Measurements from ENCODE around the gene LRBA. TPM values are rescaled to one million over a fixed set of nuclear protein-coding genes. Genes with fewer than 3 reads are reported as not detected.
"Not testable (repeated sequence)": the region's sequence is repeated elsewhere in the genome, so short reads cannot be mapped to it uniquely, and the experiment has no call there.

The LRBA gene
- total RNA-seq, 2 experiments from 2014 or later: 53.7 to 54.6 TPM

- H3K4me1 Mint-ChIP-seq (ENCODE audit: low read depth); H3K27me3 Mint-ChIP-seq (ENCODE audit: low read depth); intact Hi-C loops (cut with micrococcal nuclease); DNase-seq; H3K4me3 Mint-ChIP-seq; CTCF ChIA-PET; H3K9me3 Mint-ChIP-seq; H3K27ac Mint-ChIP-seq: not testable (repeated sequence)
- peaks cover 11% of the 10 kb centered on the region for H3K36me3 Mint-ChIP-seq (ENCODE audit: low read depth)
These were observed 356.8 kb downstream of the LRBA start for GRCh38 chr4:150658258-150658657.

- Mint-ChIP-seq H3K9me3 (peaks cover 6% of the 10 kb centered on the region), H3K4me1 (ENCODE audit: low read depth) (no peaks in the 10 kb centered on the region), H3K36me3 (ENCODE audit: low read depth) (peaks cover 7% of the 10 kb centered on the region), H3K27me3 (ENCODE audit: low read depth) (no peaks in the 10 kb centered on the region), H3K4me3 (no peak overlapping the region), H3K27ac (no peak overlapping the region)
- DNase-seq: no peak
- CTCF ChIA-PET: interaction anchor here (0.6 to 0.7 kb wide), 2 partner anchors 20 to 479 kb away, joined by 3 to 4 read pairs; no protein-coding TSS in a partner anchor
- intact Hi-C loops (cut with micrococcal nuclease): no loop called here
These were observed 358.2 kb downstream of the LRBA start for GRCh38 chr4:150656891-150657290.

GRCh38 chr4:150650751-150651150 lies 364.3 kb downstream of the LRBA start:
- H3K36me3 Mint-ChIP-seq (ENCODE audit: low read depth): peaks cover 2% of the 10 kb centered on the region
- H3K4me1 Mint-ChIP-seq (ENCODE audit: low read depth): no peaks in the 10 kb centered on the region
- intact Hi-C loops (cut with micrococcal nuclease): no loop called here
- H3K27me3 Mint-ChIP-seq (ENCODE audit: low read depth): no peaks in the 10 kb centered on the region
- no peak overlapping the region for H3K27ac Mint-ChIP-seq
- H3K9me3 Mint-ChIP-seq: no peaks in the 10 kb centered on the region
- CTCF ChIA-PET: no interaction called here
- no peak for DNase-seq
- no peak overlapping the region for H3K4me3 Mint-ChIP-seq

- CTCF ChIA-PET: no interaction called here
- DNase-seq: no peak
- Mint-ChIP-seq H3K27ac (no peak overlapping the region), H3K9me3 (no peaks in the 10 kb centered on the region), H3K4me1 (ENCODE audit: low read depth) (no peaks in the 10 kb centered on the region), H3K4me3 (no peak overlapping the region), H3K27me3 (ENCODE audit: low read depth) (no peaks in the 10 kb centered on the region), H3K36me3 (ENCODE audit: low read depth) (peaks cover 2% of the 10 kb centered on the region)
- intact Hi-C loops (cut with micrococcal nuclease): no loop called here
These were observed 367.0 kb downstream of the LRBA start for GRCh38 chr4:150648123-150648522.

GRCh38 chr4:150647008-150647407 lies 368.1 kb downstream of the LRBA start:
- H3K36me3 Mint-ChIP-seq (ENCODE audit: low read depth): peaks cover 2% of the 10 kb centered on the region
- CTCF ChIA-PET: no interaction called here
- DNase-seq: no peak
- no peaks in the 10 kb centered on the region for H3K27me3 Mint-ChIP-seq (ENCODE audit: low read depth)
- no peak overlapping the region for H3K4me3 Mint-ChIP-seq
- H3K27ac Mint-ChIP-seq: no peak overlapping the region
- no peaks in the 10 kb centered on the region for H3K9me3 Mint-ChIP-seq
- no peaks in the 10 kb centered on the region for H3K4me1 Mint-ChIP-seq (ENCODE audit: low read depth)
- intact Hi-C loops (cut with micrococcal nuclease): no loop called here

GRCh38 chr4:150641612-150642011 lies 373.5 kb downstream of the LRBA start:
- CTCF ChIA-PET: no interaction called here
- peaks cover 6% of the 10 kb centered on the region for H3K36me3 Mint-ChIP-seq (ENCODE audit: low read depth)
- peaks cover 1% of the 10 kb centered on the region for H3K9me3 Mint-ChIP-seq
- no peaks in the 10 kb centered on the region for H3K27me3 Mint-ChIP-seq (ENCODE audit: low read depth)
- H3K4me1 Mint-ChIP-seq (ENCODE audit: low read depth): peaks cover 2% of the 10 kb centered on the region
- H3K4me3 Mint-ChIP-seq: no peak overlapping the region
- DNase-seq: no peak
- intact Hi-C loops (cut with micrococcal nuclease): no loop called here
- H3K27ac Mint-ChIP-seq: no peak overlapping the region

- no peak overlapping the region for H3K27ac Mint-ChIP-seq
- no peaks in the 10 kb centered on the region for H3K27me3 Mint-ChIP-seq (ENCODE audit: low read depth)
- no peak for DNase-seq
- peaks cover 8% of the 10 kb centered on the region for H3K36me3 Mint-ChIP-seq (ENCODE audit: low read depth)
- intact Hi-C loops (cut with micrococcal nuclease): no loop called here
- no peaks in the 10 kb centered on the region for H3K4me1 Mint-ChIP-seq (ENCODE audit: low read depth)
- no peak overlapping the region for H3K4me3 Mint-ChIP-seq
- peaks cover 12% of the 10 kb centered on the region for H3K9me3 Mint-ChIP-seq
- CTCF ChIA-PET: no interaction called here
These were observed 382.4 kb downstream of the LRBA start for GRCh38 chr4:150632639-150633038.

- Mint-ChIP-seq H3K9me3 (peaks cover 4% of the 10 kb centered on the region), H3K4me1 (ENCODE audit: low read depth) (no peaks in the 10 kb centered on the region), H3K27me3 (ENCODE audit: low read depth) (no peaks in the 10 kb centered on the region), H3K36me3 (ENCODE audit: low read depth) (peaks cover 4% of the 10 kb centered on the region), H3K4me3 (no peak overlapping the region), H3K27ac (no peak overlapping the region)
- CTCF ChIA-PET: no interaction called here
- DNase-seq: no peak
- intact Hi-C loops (cut with micrococcal nuclease): no loop called here
These were observed 387.0 kb downstream of the LRBA start for GRCh38 chr4:150628073-150628472.

GRCh38 chr4:150625033-150625432 lies 390.1 kb downstream of the LRBA start:
- Mint-ChIP-seq H3K27me3 (ENCODE audit: low read depth) (no peaks in the 10 kb centered on the region), H3K4me1 (ENCODE audit: low read depth) (no peaks in the 10 kb centered on the region), H3K27ac (no peak overlapping the region), H3K9me3 (no peaks in the 10 kb centered on the region), H3K4me3 (no peak overlapping the region), H3K36me3 (ENCODE audit: low read depth) (peaks cover 6% of the 10 kb centered on the region)
- CTCF ChIA-PET: no interaction called here
- no peak for DNase-seq
- intact Hi-C loops (cut with micrococcal nuclease): no loop called here

GRCh38 chr4:150624055-150624454 lies 391.0 kb downstream of the LRBA start:
- H3K9me3 Mint-ChIP-seq: no peaks in the 10 kb centered on the region
- peaks cover 6% of the 10 kb centered on the region for H3K36me3 Mint-ChIP-seq (ENCODE audit: low read depth)
- CTCF ChIA-PET: no interaction called here
- H3K27me3 Mint-ChIP-seq (ENCODE audit: low read depth): no peaks in the 10 kb centered on the region
- DNase-seq: no peak
- no peak overlapping the region for H3K27ac Mint-ChIP-seq
- H3K4me3 Mint-ChIP-seq: no peak overlapping the region
- intact Hi-C loops (cut with micrococcal nuclease): no loop called here
- H3K4me1 Mint-ChIP-seq (ENCODE audit: low read depth): no peaks in the 10 kb centered on the region

GRCh38 chr4:150619042-150619441 lies 396.0 kb downstream of the LRBA start:
- H3K36me3 Mint-ChIP-seq (ENCODE audit: low read depth): peaks cover 5% of the 10 kb centered on the region
- no peaks in the 10 kb centered on the region for H3K9me3 Mint-ChIP-seq
- no peaks in the 10 kb centered on the region for H3K4me1 Mint-ChIP-seq (ENCODE audit: low read depth)
- no peak overlapping the region for H3K4me3 Mint-ChIP-seq
- intact Hi-C loops (cut with micrococcal nuclease): no loop called here
- DNase-seq: no peak
- H3K27ac Mint-ChIP-seq: no peak overlapping the region
- CTCF ChIA-PET: no interaction called here
- H3K27me3 Mint-ChIP-seq (ENCODE audit: low read depth): no peaks in the 10 kb centered on the region

GRCh38 chr4:150609131-150609530 lies 406.0 kb downstream of the LRBA start:
- no peak for DNase-seq
- H3K9me3 Mint-ChIP-seq: no peaks in the 10 kb centered on the region
- H3K27ac Mint-ChIP-seq: no peak overlapping the region
- no peaks in the 10 kb centered on the region for H3K4me1 Mint-ChIP-seq (ENCODE audit: low read depth)
- intact Hi-C loops (cut with micrococcal nuclease): no loop called here
- CTCF ChIA-PET: no interaction called here
- no peak overlapping the region for H3K4me3 Mint-ChIP-seq
- H3K36me3 Mint-ChIP-seq (ENCODE audit: low read depth): peaks cover 2% of the 10 kb centered on the region
- H3K27me3 Mint-ChIP-seq (ENCODE audit: low read depth): no peaks in the 10 kb centered on the region

GRCh38 chr4:150600812-150601445 lies 414.2 kb downstream of the LRBA start:
- CTCF ChIA-PET: no interaction called here

More at GRCh38 chr4:150600812-150601445, 414.2 kb downstream of the LRBA start:
- Mint-ChIP-seq H3K36me3 (ENCODE audit: low read depth) (peaks cover 6% of the 10 kb centered on the region), H3K9me3 (no peaks in the 10 kb centered on the region), H3K4me1 (ENCODE audit: low read depth) (no peaks in the 10 kb centered on the region), H3K27me3 (ENCODE audit: low read depth) (no peaks in the 10 kb centered on the region), H3K27ac (no peak overlapping the region), H3K4me3 (no peak overlapping the region)
- DNase-seq: no peak
- intact Hi-C loops (cut with micrococcal nuclease): no loop called here

Data from activated naive CD4-positive, alpha-beta T cell treated with anti-CD3 and anti-CD28 coated beads for 36 hours (primary cell).